HG02798 (cell line): Measurements from ENCODE around the gene PLXDC2.
A peak's percentile ranks its signal among the peaks of the same experiment; 100 is the strongest.
"Not testable (repeated sequence)": the region's sequence is repeated elsewhere in the genome, so short reads cannot be mapped to it uniquely, and the experiment has no call there.

Experiments
- ATAC-seq: cut with Tn5 transposase; IDR thresholded peaks from one replicate; pipeline ENCODE4 v1.9.1; 2021; ENCODE audit warnings: mild to moderate bottlenecking; ENCODE audit not compliant: unreplicated experiment, poor library complexity

The PLXDC2 gene

GRCh38 chr10:19816411-19817230 lies at the start of gene PLXDC2:
TSS of gene PLXDC2 (plus strand) at chr10:19816432.
- peak; percentile 41 for ATAC-seq

GRCh38 chr10:19767876-19768275 lies 48.4 kb upstream of the PLXDC2 start:
- ATAC-seq, result no peak

GRCh38 chr10:19769826-19770225 lies 46.4 kb upstream of the PLXDC2 start:
- not testable (repeated sequence) for ATAC-seq

- no peak for ATAC-seq
These were observed 43.3 kb upstream of the PLXDC2 start for GRCh38 chr10:19772972-19773371.

GRCh38 chr10:19775296-19775695 lies 40.9 kb upstream of the PLXDC2 start:
- no peak for ATAC-seq

- no peak for ATAC-seq
These were observed 38.4 kb upstream of the PLXDC2 start for GRCh38 chr10:19777806-19778205.

GRCh38 chr10:19778996-19779395 lies 37.2 kb upstream of the PLXDC2 start:
- no peak for ATAC-seq

- no peak for ATAC-seq
These were observed 33.7 kb upstream of the PLXDC2 start for GRCh38 chr10:19782430-19783089.

GRCh38 chr10:19783721-19784120 lies 32.5 kb upstream of the PLXDC2 start:
- ATAC-seq, result no peak

- ATAC-seq, result no peak
These were observed 30.9 kb upstream of the PLXDC2 start for GRCh38 chr10:19785366-19785765.

- peak; percentile 89 for ATAC-seq
These were observed 28.1 kb upstream of the PLXDC2 start for GRCh38 chr10:19788075-19788686.

GRCh38 chr10:19788902-19789301 lies 27.3 kb upstream of the PLXDC2 start:
- no peak for ATAC-seq

- no peak for ATAC-seq
These were observed 26.6 kb upstream of the PLXDC2 start for GRCh38 chr10:19789607-19790006.

GRCh38 chr10:19791032-19791431 lies 25.2 kb upstream of the PLXDC2 start:
- no peak for ATAC-seq

GRCh38 chr10:19795684-19796083 lies 20.5 kb upstream of the PLXDC2 start:
- no peak for ATAC-seq

- no peak for ATAC-seq
These were observed 16.1 kb upstream of the PLXDC2 start for GRCh38 chr10:19800161-19800560.

- no peak for ATAC-seq
These were observed 14.9 kb upstream of the PLXDC2 start for GRCh38 chr10:19801369-19801768.

- no peak for ATAC-seq
These were observed 12.6 kb upstream of the PLXDC2 start for GRCh38 chr10:19803676-19804075.

GRCh38 chr10:19809481-19809880 lies 6.8 kb upstream of the PLXDC2 start:
- ATAC-seq, result no peak

GRCh38 chr10:19811540-19811939 lies 4.7 kb upstream of the PLXDC2 start:
- no peak for ATAC-seq

- no peak for ATAC-seq
These were observed 3.3 kb upstream of the PLXDC2 start for GRCh38 chr10:19812976-19813375.
